CD4-positive, CD25-positive, alpha-beta regulatory T cell (primary cell): ENCODE data around the gene PLEKHG7. TPM values are rescaled to one million over a fixed set of nuclear protein-coding genes. Genes with fewer than 3 reads are reported as not detected.
"Not testable (repeated sequence)": the region's sequence is repeated elsewhere in the genome, so short reads cannot be mapped to it uniquely, and the experiment has no call there.

ENCODE experiments used
- ATAC-seq, 2 donors: fragments of 150-1000 bp; cut with Tn5 transposase; one replicate each; pipeline ENCODE4 v1.10.0; 2021; ENCODE audit warnings: low read depth in 2 of 2, moderate number of reproducible peaks in 2 of 2, moderate library complexity in 1 of 2
- DNase-seq, 3 donors: peaks; one replicate each; pipeline versions ENCODE4 v3.0.0 to v3.0.0-alpha.2; 2012 to 2022; ENCODE audit warnings: mixed read lengths in 1 of 3
- H3K27ac ChIP-seq: one replicate; pipeline ENCODE4 v1.7.0; 2013; ENCODE audit warnings: mild to moderate bottlenecking, low read length; ENCODE audit not compliant: insufficient read depth, poor library complexity, severe bottlenecking
- H3K27me3 ChIP-seq: one replicate; pipeline ENCODE4 v1.7.0; 2013; ENCODE audit warnings: low read length; ENCODE audit not compliant: control insufficient read depth, insufficient read depth
- H3K36me3 ChIP-seq: one replicate; pipeline ENCODE4 v1.7.0; 2013; ENCODE audit warnings: mild to moderate bottlenecking, low read length, moderate library complexity; ENCODE audit not compliant: control insufficient read depth, insufficient read depth
- H3K4me1 ChIP-seq: 2 replicates; pipeline ENCODE4 v1.7.0; 2013; ENCODE audit warnings: mild to moderate bottlenecking, low read length; ENCODE audit not compliant: insufficient read depth, control insufficient read depth, poor library complexity, severe bottlenecking
- H3K4me3 ChIP-seq: one replicate; pipeline ENCODE4 v1.7.0; 2013; ENCODE audit warnings: low read depth, mild to moderate bottlenecking, low read length, moderate library complexity
- H3K9me3 ChIP-seq, 2 experiments: 1 replicate in 1 of 2; 2 replicates in 1 of 2; pipeline ENCODE4 v1.7.0; 2013; ENCODE audit warnings: low read length in 2 of 2, mild to moderate bottlenecking in 1 of 2, moderate library complexity in 1 of 2; ENCODE audit not compliant: control insufficient read depth in 2 of 2
- H3K27ac Mint-ChIP-seq, 3 donors: one replicate each; pipeline ENCODE4 v1.8.0; 2020 to 2022; ENCODE audit warnings: mild to moderate bottlenecking in 3 of 3, mixed read lengths in 3 of 3, moderate library complexity in 2 of 3
- H3K27me3 Mint-ChIP-seq: one replicate; pipeline ENCODE4 v1.8.0; 2022; ENCODE audit warnings: mild to moderate bottlenecking, mixed read lengths
- H3K36me3 Mint-ChIP-seq: one replicate; pipeline ENCODE4 v1.8.0; 2020; ENCODE audit warnings: mixed read lengths
- H3K4me1 Mint-ChIP-seq, 4 donors: one replicate each; pipeline ENCODE4 v1.8.0; 2020 to 2022; ENCODE audit warnings: mixed read lengths in 4 of 4, mild to moderate bottlenecking in 1 of 4
- H3K4me3 Mint-ChIP-seq, 4 donors: one replicate each; pipeline ENCODE4 v1.8.0; 2020 to 2022; ENCODE audit warnings: mild to moderate bottlenecking in 4 of 4, mixed read lengths in 4 of 4, moderate library complexity in 3 of 4
- H3K9me3 Mint-ChIP-seq, 7 donors: one replicate each; pipeline ENCODE4 v1.8.0; 2020 to 2022; ENCODE audit warnings: mixed read lengths in 7 of 7, mild to moderate bottlenecking in 3 of 7, moderate library complexity in 2 of 7
- polyA plus RNA-seq, 4 donors: library from polyadenylated mRNA; unstranded; fragments of 300-500 nt; fragmentation: Illumina TruSeq; gene quantifications; one replicate each; pipeline ENCODE4 v1.2.3, GENCODE V29; 2021
- total RNA-seq: library from RNA; stranded (reverse); gene quantifications from one replicate; pipeline ENCODE4 v1.2.3, GENCODE V29; 2022

Gene PLEKHG7
- total and polyA plus RNA-seq, 5 donors from 2014 or later = 0.05 to 0.89 (median 0.14) TPM

DNA sequence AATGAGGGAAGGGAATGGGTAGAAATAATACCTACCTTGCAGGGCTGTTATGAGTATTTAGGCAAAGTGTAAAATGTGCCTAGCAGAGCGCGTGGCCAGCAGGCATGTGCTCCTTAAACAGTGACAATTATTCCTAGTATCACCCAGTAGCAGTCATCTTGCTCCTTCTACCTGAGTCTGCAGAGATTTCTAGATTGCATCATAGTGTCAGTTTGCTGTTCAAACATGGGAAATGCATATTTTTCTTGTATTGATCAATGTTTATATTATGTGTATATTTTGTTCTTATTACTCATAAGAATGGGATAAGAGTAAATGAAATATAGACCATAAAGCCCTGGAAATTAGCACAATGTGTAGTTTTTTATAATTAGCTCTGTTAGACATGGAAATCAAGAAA is 37.3 kb upstream of the PLEKHG7 start:
- no peaks in the 10 kb centered on the region for H3K9me3 ChIP-seq
- Mint-ChIP-seq H3K4me1 (no peaks in the 10 kb centered on the region), H3K9me3 (peaks cover 0 to 4% (median 0%) of the 10 kb centered on the region in 7 donors), H3K36me3 (no peaks in the 10 kb centered on the region), H3K27ac (no peak overlapping the region), H3K4me3 (no peak overlapping the region), H3K27me3 (peaks cover 22% of the 10 kb centered on the region)
- H3K27ac ChIP-seq = no peak overlapping the region
- no peak for ATAC-seq
- DNase-seq = no peak
- H3K4me3 ChIP-seq = no peak overlapping the region
- no peaks in the 10 kb centered on the region for H3K4me1 ChIP-seq
- H3K36me3 ChIP-seq = no peaks in the 10 kb centered on the region
- H3K27me3 ChIP-seq = peaks cover 2% of the 10 kb centered on the region

DNA sequence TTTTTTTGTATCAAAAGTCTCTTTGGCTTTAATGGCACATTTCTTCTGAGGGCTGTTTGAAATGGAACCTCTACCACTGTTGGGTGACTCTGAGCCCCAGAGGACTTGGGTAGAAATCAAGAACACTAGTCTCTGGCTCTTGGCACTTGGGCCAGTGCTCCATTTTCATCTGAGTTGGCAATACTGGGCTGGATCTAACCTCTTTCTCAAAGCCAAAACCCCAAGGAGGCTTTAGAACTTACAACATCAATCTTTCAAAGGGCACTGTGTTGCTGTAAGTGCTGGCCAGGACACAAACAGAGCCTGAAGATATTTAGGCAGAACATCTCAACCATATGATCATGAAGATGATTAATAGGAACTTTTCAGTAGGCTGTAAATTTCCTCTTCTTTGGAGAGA is 34.0 kb upstream of the PLEKHG7 start:
- no peak overlapping the region for H3K4me3 ChIP-seq
- Mint-ChIP-seq H3K27ac (no peak overlapping the region), H3K27me3 (peaks cover 24% of the 10 kb centered on the region), H3K4me1 (no peaks in the 10 kb centered on the region), H3K9me3 (peaks cover 0 to 3% (median 1%) of the 10 kb centered on the region in 7 donors), H3K36me3 (no peaks in the 10 kb centered on the region), H3K4me3 (no peak overlapping the region)
- DNase-seq = no peak
- peaks cover 2% of the 10 kb centered on the region for H3K27me3 ChIP-seq
- H3K36me3 ChIP-seq = no peaks in the 10 kb centered on the region
- no peak for ATAC-seq
- no peaks in the 10 kb centered on the region for H3K4me1 ChIP-seq
- no peak overlapping the region for H3K27ac ChIP-seq
- no peaks in the 10 kb centered on the region for H3K9me3 ChIP-seq

DNA sequence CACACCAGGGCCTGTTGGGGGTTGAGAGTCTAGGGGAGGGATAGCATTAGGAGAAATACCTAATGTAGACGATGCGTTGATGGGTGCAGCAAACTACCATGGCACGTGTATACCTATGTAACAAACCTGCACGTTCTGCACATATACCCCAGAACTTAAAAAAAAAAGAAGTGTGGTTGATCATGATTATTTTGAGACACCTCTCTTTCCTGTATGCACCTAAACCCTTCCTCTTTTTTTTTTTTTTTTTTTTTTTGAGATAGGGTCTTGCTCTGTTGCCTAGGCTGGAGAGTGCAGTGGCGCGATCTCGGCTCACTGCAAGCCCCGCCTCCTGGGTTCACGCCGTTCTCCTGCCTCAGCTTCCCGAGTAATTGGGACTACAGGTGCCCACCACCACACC is 31.3 kb upstream of the PLEKHG7 start:
- H3K27me3 Mint-ChIP-seq = peaks cover 20% of the 10 kb centered on the region
- H3K4me3 Mint-ChIP-seq, DNase-seq, H3K9me3 Mint-ChIP-seq, H3K4me1 Mint-ChIP-seq, H3K27ac Mint-ChIP-seq, H3K9me3 ChIP-seq, H3K36me3 ChIP-seq, H3K27ac ChIP-seq, H3K36me3 Mint-ChIP-seq, H3K27me3 ChIP-seq, ATAC-seq, H3K4me3 ChIP-seq, H3K4me1 ChIP-seq: not testable (repeated sequence)

DNA sequence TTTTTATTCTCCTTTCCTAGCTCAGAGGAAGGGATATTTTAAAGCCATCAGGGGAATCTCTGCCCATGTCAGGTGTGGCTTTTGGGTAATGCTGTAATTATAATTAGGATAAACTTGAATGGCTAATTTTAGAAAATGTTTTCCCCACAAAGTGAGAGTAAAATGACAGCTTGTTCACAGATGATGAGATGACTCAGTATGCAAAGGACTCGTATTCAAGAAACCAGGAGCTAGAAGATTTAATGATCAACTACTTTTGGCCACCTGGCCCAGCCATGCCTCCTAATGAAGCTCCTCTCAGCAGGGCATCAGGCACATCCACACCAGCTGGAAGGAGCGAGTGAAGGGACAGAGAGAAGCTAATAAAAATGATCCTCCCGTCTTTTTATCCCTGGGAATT is 29.0 kb upstream of the PLEKHG7 start:
- DNase-seq (no peak), ATAC-seq (no peak)
- Mint-ChIP-seq H3K27me3 (peaks cover 12% of the 10 kb centered on the region), H3K9me3 (peaks cover 0 to 3% (median 1%) of the 10 kb centered on the region in 7 donors), H3K4me1 (no peaks in the 10 kb centered on the region), H3K27ac (no peak overlapping the region), H3K4me3 (no peak overlapping the region), H3K36me3 (no peaks in the 10 kb centered on the region)
- H3K9me3 ChIP-seq = no peaks in the 10 kb centered on the region
- H3K4me3 ChIP-seq = no peak overlapping the region
- H3K36me3 ChIP-seq = no peaks in the 10 kb centered on the region
- H3K27ac ChIP-seq = no peak overlapping the region
- no peaks in the 10 kb centered on the region for H3K4me1 ChIP-seq
- no peaks in the 10 kb centered on the region for H3K27me3 ChIP-seq

DNA sequence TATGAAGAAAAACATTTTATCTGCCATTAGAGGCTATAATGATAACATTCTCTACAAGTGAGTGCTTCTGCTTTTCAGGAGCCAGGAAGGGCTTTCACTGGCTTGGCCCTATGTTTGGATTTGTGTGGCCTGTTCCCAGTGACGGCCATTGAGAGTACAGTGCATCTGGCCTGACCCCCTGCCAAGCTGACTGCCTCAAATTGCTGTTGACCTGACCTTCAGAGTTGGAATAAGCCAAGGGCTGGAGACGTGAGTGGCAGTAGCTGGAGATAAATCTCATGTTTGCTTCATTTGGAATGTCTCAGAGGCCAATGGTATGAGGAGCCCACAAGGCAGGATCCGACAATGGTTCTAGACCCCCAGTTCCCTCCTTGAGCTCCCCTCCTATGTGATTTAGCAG is 28.3 kb upstream of the PLEKHG7 start:
- H3K36me3 ChIP-seq = no peaks in the 10 kb centered on the region
- H3K27me3 Mint-ChIP-seq = peaks cover 12% of the 10 kb centered on the region
- no peak overlapping the region for H3K27ac ChIP-seq
- H3K4me3 Mint-ChIP-seq = no peak overlapping the region
- no peaks in the 10 kb centered on the region for H3K4me1 ChIP-seq
- no peak overlapping the region for H3K27ac Mint-ChIP-seq
- H3K4me1 Mint-ChIP-seq = no peaks in the 10 kb centered on the region
- ATAC-seq = no peak
- no peaks in the 10 kb centered on the region for H3K36me3 Mint-ChIP-seq
- no peak for DNase-seq
- H3K27me3 ChIP-seq = no peaks in the 10 kb centered on the region
- H3K9me3 ChIP-seq = no peaks in the 10 kb centered on the region
- H3K4me3 ChIP-seq = no peak overlapping the region
- H3K9me3 Mint-ChIP-seq = peaks cover 0 to 3% (median 0%) of the 10 kb centered on the region in 7 donors

DNA sequence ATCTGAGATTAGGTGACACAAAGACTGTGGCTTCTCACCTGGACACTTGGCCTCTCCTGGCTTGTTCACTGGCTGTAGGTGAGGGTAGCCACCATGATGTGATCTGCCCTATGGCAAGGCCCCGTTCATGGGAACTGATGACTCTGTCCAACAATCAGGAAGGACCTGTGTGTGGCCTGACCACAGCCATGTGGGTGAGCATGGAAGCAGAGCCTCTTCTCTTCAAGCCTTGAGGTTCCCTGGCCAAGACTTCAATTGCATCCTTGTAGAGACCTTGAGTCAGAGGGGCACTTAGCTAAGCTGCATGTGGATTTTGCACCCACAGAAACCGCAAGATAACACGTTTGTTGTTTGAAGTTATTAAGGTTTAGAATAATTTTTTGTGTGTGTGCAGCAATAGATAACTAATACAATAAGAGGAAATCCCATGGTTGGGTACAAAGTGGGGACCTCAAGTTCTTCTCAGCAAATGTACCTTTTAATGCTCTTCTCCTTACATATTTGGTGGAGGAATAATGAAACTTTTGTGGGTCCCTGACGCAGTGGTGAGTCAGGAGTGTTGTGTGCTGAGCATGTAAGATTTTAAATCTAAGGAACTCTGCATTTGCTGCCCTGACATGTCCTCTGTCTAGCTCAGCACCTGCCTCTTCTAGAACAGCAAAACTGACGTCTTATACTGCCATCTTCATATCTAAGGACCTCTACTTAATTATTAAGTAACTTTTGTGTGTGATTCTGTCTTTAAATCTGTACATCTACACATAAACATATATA is 27.5 kb upstream of the PLEKHG7 start:
- H3K36me3 Mint-ChIP-seq = no peaks in the 10 kb centered on the region
- DNase-seq (no peak), ATAC-seq (no peak)
- peaks cover 12% of the 10 kb centered on the region for H3K27me3 Mint-ChIP-seq
- no peaks in the 10 kb centered on the region for H3K4me1 Mint-ChIP-seq
- H3K27me3 ChIP-seq = no peaks in the 10 kb centered on the region
- no peak overlapping the region for H3K27ac ChIP-seq
- H3K9me3 Mint-ChIP-seq = peaks cover 0 to 3% (median 0%) of the 10 kb centered on the region in 7 donors
- no peak overlapping the region for H3K4me3 Mint-ChIP-seq
- no peaks in the 10 kb centered on the region for H3K9me3 ChIP-seq
- H3K4me3 ChIP-seq = no peak overlapping the region
- no peak overlapping the region for H3K27ac Mint-ChIP-seq
- no peaks in the 10 kb centered on the region for H3K36me3 ChIP-seq
- no peaks in the 10 kb centered on the region for H3K4me1 ChIP-seq

DNA sequence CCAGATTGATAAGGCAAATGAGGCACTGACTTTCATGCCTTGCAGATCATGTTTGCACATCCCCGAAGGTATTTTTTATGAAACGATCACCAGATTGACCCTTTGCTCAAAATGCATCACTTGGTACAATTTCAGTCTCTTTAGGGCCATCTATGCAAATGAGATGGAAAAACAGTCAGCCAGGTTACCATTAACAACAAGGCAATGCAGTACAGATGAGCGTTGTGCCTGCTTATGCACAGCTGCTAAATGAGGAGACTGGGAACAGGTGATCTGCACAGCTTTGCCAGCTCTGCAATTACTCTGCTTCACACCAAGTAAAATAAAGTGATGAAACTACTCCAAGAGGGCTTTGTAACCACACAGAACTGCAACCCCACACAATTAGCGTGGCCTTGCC is 26.1 kb upstream of the PLEKHG7 start:
- Histone ChIP-seq H3K9me3 (no peaks in the 10 kb centered on the region), H3K4me3 (no peak overlapping the region), H3K4me1 (no peaks in the 10 kb centered on the region), H3K36me3 (no peaks in the 10 kb centered on the region), H3K27me3 (no peaks in the 10 kb centered on the region), H3K27ac (no peak overlapping the region)
- no peak for DNase-seq
- Mint-ChIP-seq H3K9me3 (peaks cover 0 to 3% (median 0%) of the 10 kb centered on the region in 7 donors), H3K4me1 (no peaks in the 10 kb centered on the region), H3K27ac (no peak overlapping the region), H3K4me3 (no peak overlapping the region), H3K36me3 (no peaks in the 10 kb centered on the region), H3K27me3 (peaks cover 6% of the 10 kb centered on the region)
- no peak for ATAC-seq

DNA sequence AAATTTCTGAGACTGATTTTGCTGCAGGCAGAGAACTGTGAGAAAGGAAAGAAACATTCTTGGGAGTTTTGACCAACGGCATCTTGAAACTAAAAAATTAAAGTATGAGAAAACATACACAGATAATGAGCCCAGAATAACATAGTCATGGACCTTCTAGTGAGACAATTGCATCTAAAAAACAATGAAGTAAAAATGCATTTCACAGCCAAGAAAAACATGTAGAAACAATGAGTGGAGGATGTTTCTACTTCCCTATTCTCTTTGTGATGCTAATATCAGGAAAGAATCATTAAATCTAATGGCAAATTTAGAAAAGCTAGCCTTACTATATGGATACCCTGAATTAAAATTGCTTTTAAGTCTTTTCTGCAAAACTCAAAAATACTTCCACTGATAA is 12.2 kb upstream of the PLEKHG7 start:
- H3K36me3 ChIP-seq = no peaks in the 10 kb centered on the region
- Mint-ChIP-seq H3K9me3 (peaks cover 0 to 20% (median 1%) of the 10 kb centered on the region in 7 donors), H3K27ac (no peak overlapping the region)

More for the DNA sequence above, 12.2 kb upstream of the PLEKHG7 start:
- Histone ChIP-seq H3K4me3 (no peak overlapping the region), H3K4me1 (no peaks in the 10 kb centered on the region), H3K9me3 (no peaks in the 10 kb centered on the region), H3K27me3 (no peaks in the 10 kb centered on the region), H3K27ac (no peak overlapping the region)
- H3K27me3 Mint-ChIP-seq = no peaks in the 10 kb centered on the region
- H3K4me1 Mint-ChIP-seq = no peaks in the 10 kb centered on the region
- H3K4me3 Mint-ChIP-seq = no peak overlapping the region
- no peak for ATAC-seq
- peaks cover 4% of the 10 kb centered on the region for H3K36me3 Mint-ChIP-seq
- DNase-seq = no peak
